ENCODE measurements around the gene SLC25A10.
A peak's percentile ranks its signal among the peaks of the same experiment; 100 is the strongest.

SLC25A10 gene

GRCh38 chr17:81701288-81702071 is 10.6 kb upstream of the SLC25A10 start (continued):
- no peak for TF ChIP-seq ZSCAN16 (tag by site-specific recombination; IDR thresholded peaks at IDR 0.05)
- peak; percentile 64 for TF ChIP-seq ZNF335 (tag by site-specific recombination; conservative IDR thresholded peaks at IDR 0.05)
- no peak for TF ChIP-seq ZNF37A (tag by site-specific recombination; IDR thresholded peaks at IDR 0.05)
- no peak for TF ChIP-seq ZNF302 (tag by site-specific recombination; IDR thresholded peaks at IDR 0.05; ENCODE audit: low read depth)
- no peak for TF ChIP-seq ZNF248 (tag by site-specific recombination; IDR thresholded peaks at IDR 0.05)
- TF ChIP-seq ZNF600 (tag by site-specific recombination; IDR thresholded peaks at IDR 0.05): peak; percentile 50; the same call in 1 of the 2 replicates
- no peak for TF ChIP-seq REPIN1 (tag by site-specific recombination; IDR thresholded peaks at IDR 0.05; ENCODE audit: low read depth)

GRCh38 chr17:81702934-81703746 is 8.9 kb upstream of the SLC25A10 start, which contains the start of gene MRPL12:
Gene MRPL12 (plus strand): TSS chr17:81703367. CDS start chr17:81703502, 135 bp downstream.
- Histone ChIP-seq H3K4me3 (ENCODE audit: low read depth, low read length) (peak within 1 kb of the TSS; percentile 73), H3K4me1 (ENCODE audit: control insufficient read depth, insufficient read depth, low read length) (peaks cover 6% of the 10 kb centered on the region; the same call in 1 of the 2 replicates), H3K27ac (ENCODE audit: extremely low read depth, low read depth, low read length) (peak within 1 kb of the TSS; percentile 97), H3K36me3 (ENCODE audit: control insufficient read depth in 2 of 2, insufficient read depth in 1 of 2, low read length in 2 of 2) (peaks cover 36 to 81% of the 10 kb centered on the region in 2 experiments), H3K9me3 (ENCODE audit: control insufficient read depth, insufficient read depth, low read depth, low read length) (no peaks in the 10 kb centered on the region)
- ChIA-PET POLR2A (interaction anchor here (0.6 to 4.0 kb wide), 44 partner anchors 9 to 480 kb away, joined by 3 to 109 read pairs (median 5); partner anchors contain the start of genes ARL16, CCDC137, CENPX and CEP131), CTCF (interaction anchor here (0.9 to 2.4 kb wide), 4 partner anchors 9 to 28 kb away, joined by 4 to 9 read pairs (median 4); no protein-coding TSS in a partner anchor)
- TF ChIP-seq ZBTB7A (tag by site-specific recombination; IDR thresholded peaks at IDR 0.05; ENCODE audit: low read depth) (peak; percentile 84; the same call in 1 of the 2 replicates), ZNF398 (tag by site-specific recombination; IDR thresholded peaks at IDR 0.05) (peak; percentile 17; the same call in 1 of the 2 replicates), ZFHX2 (tag by site-specific recombination; conservative IDR thresholded peaks at IDR 0.05) (peak; percentile 17; the same call in 1 of the 2 replicates), ZBTB21 (tag by site-specific recombination; IDR thresholded peaks at IDR 0.05) (peak; percentile 66; the same call in 1 of the 2 replicates), BCL11B (tag by site-specific recombination; IDR thresholded peaks at IDR 0.05; ENCODE audit: low read depth) (peak; percentile 68; the same call in 1 of the 2 replicates), KLF16 (tag by site-specific recombination; IDR thresholded peaks at IDR 0.05) (peak; percentile 79), ZBTB11 (tag by site-specific recombination; conservative IDR thresholded peaks at IDR 0.05; ENCODE audit: low read depth) (peak; percentile 86), GLIS1 (tag by site-specific recombination; IDR thresholded peaks at IDR 0.05) (peak; percentile 74), PBX3 (CRISPR knock-in tag; IDR thresholded peaks at IDR 0.05) (peak; percentile 74; the same call in 1 of the 2 replicates), ZNF335 (tag by site-specific recombination; conservative IDR thresholded peaks at IDR 0.05) (peak; percentile 94), PRDM4 (tag by site-specific recombination; IDR thresholded peaks at IDR 0.05) (peak; percentile 53; the same call in 1 of the 2 replicates), WT1 (tag by site-specific recombination; IDR thresholded peaks at IDR 0.05) (no peak), ZNF558 (tag by site-specific recombination; IDR thresholded peaks at IDR 0.05) (no peak), ZBTB48 (tag by site-specific recombination; IDR thresholded peaks at IDR 0.05) (peak; percentile 67), ZNF843 (tag by site-specific recombination; IDR thresholded peaks at IDR 0.05) (peak; percentile 43; the same call in 1 of the 2 replicates), ZBTB8A (tag by site-specific recombination; IDR thresholded peaks at IDR 0.05) (peak; percentile 53), ZNF23 (tag by site-specific recombination; IDR thresholded peaks at IDR 0.05; ENCODE audit: borderline replicate concordance) (no peak), GLIS2 (tag by site-specific recombination; IDR thresholded peaks at IDR 0.05) (peak; percentile 91), SCRT2 (tag by site-specific recombination; IDR thresholded peaks at IDR 0.05) (no peak), ZXDB (tag by site-specific recombination; IDR thresholded peaks at IDR 0.05) (peak; percentile 66; the same call in 1 of the 2 replicates)
